Jurkat, Clone E6-1 (cell line): ENCODE results near the gene CCDC126.

Experiments used
- DNase-seq: peaks from one replicate; pipeline ENCODE4 v3.0.0-alpha.2; 2011; ENCODE audit warnings: low read depth, low spot score
- H3K4me3 ChIP-seq: 2 replicates; pipeline ENCODE4 v1.5.1; 2011; ENCODE audit warnings: mild to moderate bottlenecking, low read length, control low read depth, moderate library complexity

Gene CCDC126

DNA sequence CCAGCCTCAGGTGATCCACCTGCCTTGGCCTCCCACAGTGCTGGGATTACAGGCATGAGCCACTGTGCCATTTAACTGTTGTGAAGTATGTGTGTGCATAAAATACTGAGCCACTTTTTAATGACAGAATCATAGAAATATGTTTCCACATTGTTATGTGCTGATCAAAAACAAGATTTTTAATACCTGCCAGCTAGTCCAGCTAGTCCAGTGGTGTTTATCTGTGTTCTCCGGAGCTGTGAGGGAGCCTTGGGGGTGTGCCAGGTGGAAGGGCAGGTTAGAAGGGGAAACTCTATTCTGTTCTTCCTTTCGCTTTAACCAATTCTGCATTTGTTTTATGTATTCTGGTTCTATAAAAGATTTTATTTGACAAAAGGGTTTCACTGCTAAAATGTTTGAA, 89.8 kb downstream of the CCDC126 start:
- no peak overlapping the region for H3K4me3 ChIP-seq
- DNase-seq = no peak

DNA sequence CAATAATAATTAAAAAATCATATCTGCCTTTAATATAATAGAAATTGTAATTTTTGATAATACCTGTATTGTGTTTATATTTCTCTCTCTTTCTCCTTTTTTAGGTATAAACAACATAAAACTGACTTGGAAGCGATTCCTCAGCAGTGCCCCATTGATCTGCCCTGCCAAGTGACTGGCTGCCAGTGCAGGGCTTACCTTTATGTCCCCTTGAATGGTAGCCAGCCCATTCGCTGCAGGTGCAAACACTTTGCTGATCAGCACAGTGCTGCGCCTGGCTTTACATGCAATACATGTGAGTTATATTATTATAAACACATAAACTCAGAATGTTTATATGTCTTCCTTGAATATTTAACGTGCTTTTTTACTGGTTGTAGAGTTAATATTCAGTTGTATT, 92.0 kb downstream of the CCDC126 start:
- DNase-seq = no peak
- H3K4me3 ChIP-seq = no peak overlapping the region

DNA sequence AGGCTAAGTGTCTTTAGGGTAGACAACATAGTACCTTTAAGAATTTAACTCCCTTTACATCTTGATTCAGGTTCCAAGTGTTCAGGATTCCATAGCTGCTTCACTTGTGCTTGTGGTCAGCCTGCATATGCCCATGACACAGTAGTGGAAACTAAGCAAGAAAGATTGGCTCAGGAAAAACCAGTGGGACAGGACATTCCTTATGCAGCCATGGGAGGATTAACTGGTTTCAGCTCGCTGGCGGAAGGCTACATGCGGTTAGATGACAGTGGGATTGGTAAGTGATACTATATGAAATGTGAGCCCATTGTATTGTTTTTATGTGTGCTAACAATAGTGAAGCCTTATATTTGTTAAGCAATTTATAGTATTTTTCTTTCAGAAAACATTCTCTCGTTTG, 94.1 kb downstream of the CCDC126 start:
- no peak overlapping the region for H3K4me3 ChIP-seq
- no peak for DNase-seq

DNA sequence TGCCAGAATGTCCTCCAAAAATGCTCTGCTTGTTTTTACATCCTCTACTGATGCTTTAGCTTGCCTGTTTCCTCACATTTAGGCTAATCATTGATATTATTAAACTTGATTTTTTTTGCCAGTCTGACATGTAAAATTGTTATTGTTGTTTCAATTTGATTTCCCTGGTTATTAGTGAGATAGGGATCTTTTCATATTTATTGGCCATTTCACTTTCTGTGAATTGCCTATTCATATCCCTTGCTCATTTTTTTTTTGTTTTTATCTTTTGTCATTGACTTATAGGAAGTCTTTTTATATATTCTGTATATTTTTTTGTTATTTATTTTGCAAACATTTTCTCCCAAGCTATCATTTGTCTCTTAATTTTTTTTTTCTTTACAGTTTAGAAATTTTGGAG, 96.0 kb downstream of the CCDC126 start:
- no peak for DNase-seq
- H3K4me3 ChIP-seq = no peak overlapping the region
